Measurements from ENCODE around the gene TMEM91.

Gene TMEM91

GRCh38 chr19:41357746-41358145 is 18.6 kb upstream of the TMEM91 start:
- no peak overlapping the region for H2AFZ ChIP-seq (ENCODE audit: low read length)
- no peak for TF ChIP-seq CTCF (conservative IDR thresholded peaks at IDR 0.05; ENCODE audit: low read length)
- no peak for TF ChIP-seq EZH2phosphoT487 (IDR thresholded peaks at IDR 0.05; ENCODE audit: borderline replicate concordance)
- no peak overlapping the region for H3K9ac ChIP-seq (ENCODE audit: low read depth, low read length, poor library complexity, severe bottlenecking)
- no peaks in the 10 kb centered on the region for H3K9me3 ChIP-seq (ENCODE audit: insufficient read depth, low read depth, low read length)
- H3K36me3 ChIP-seq (ENCODE audit: insufficient read depth, low read length): no peaks in the 10 kb centered on the region
- H3K79me2 ChIP-seq (ENCODE audit: insufficient read depth, low read length): peaks cover 17% of the 10 kb centered on the region
- H3K4me2 ChIP-seq (ENCODE audit: low read depth, low read length, poor library complexity, severe bottlenecking): peak overlapping the region; percentile 13
- no peaks in the 10 kb centered on the region for H3F3A ChIP-seq (ENCODE audit: low read depth)
- H3K4me1 ChIP-seq (ENCODE audit: insufficient read depth, low read length, poor library complexity, severe bottlenecking): peaks cover 30% of the 10 kb centered on the region
- H3K27me3 ChIP-seq (ENCODE audit: insufficient read depth, low read length, poor library complexity, severe bottlenecking): no peaks in the 10 kb centered on the region
- H4K20me1 ChIP-seq (ENCODE audit: insufficient read depth, low read length, poor library complexity, severe bottlenecking): no peaks in the 10 kb centered on the region
- no peaks in the 10 kb centered on the region for H3K9me2 ChIP-seq (replicated peaks; ENCODE audit: low read depth, low read length)
- no peak overlapping the region for H3K4me3 ChIP-seq (ENCODE audit: low read length, poor library complexity, severe bottlenecking)

- no peak overlapping the region for H3K4me3 ChIP-seq (ENCODE audit: low read length, poor library complexity, severe bottlenecking)
- H3K9ac ChIP-seq (ENCODE audit: low read depth, low read length, poor library complexity, severe bottlenecking): no peak overlapping the region
- peaks cover 36% of the 10 kb centered on the region for H3K4me1 ChIP-seq (ENCODE audit: insufficient read depth, low read length, poor library complexity, severe bottlenecking)
- TF ChIP-seq EZH2phosphoT487 (IDR thresholded peaks at IDR 0.05; ENCODE audit: borderline replicate concordance): no peak
- no peak for TF ChIP-seq CTCF (conservative IDR thresholded peaks at IDR 0.05; ENCODE audit: low read length)
- H2AFZ ChIP-seq (ENCODE audit: low read length): no peak overlapping the region
- H3K36me3 ChIP-seq (ENCODE audit: insufficient read depth, low read length): no peaks in the 10 kb centered on the region
- H3F3A ChIP-seq (ENCODE audit: low read depth): no peaks in the 10 kb centered on the region
- peaks cover 9% of the 10 kb centered on the region for H3K79me2 ChIP-seq (ENCODE audit: insufficient read depth, low read length)
- no peaks in the 10 kb centered on the region for H3K9me3 ChIP-seq (ENCODE audit: insufficient read depth, low read depth, low read length)
- no peaks in the 10 kb centered on the region for H4K20me1 ChIP-seq (ENCODE audit: insufficient read depth, low read length, poor library complexity, severe bottlenecking)
- no peak overlapping the region for H3K4me2 ChIP-seq (ENCODE audit: low read depth, low read length, poor library complexity, severe bottlenecking)
- no peaks in the 10 kb centered on the region for H3K27me3 ChIP-seq (ENCODE audit: insufficient read depth, low read length, poor library complexity, severe bottlenecking)
- H3K9me2 ChIP-seq (replicated peaks; ENCODE audit: low read depth, low read length): no peaks in the 10 kb centered on the region
Observed at GRCh38 chr19:41359741-41360140, 16.6 kb upstream of the TMEM91 start.

- Histone ChIP-seq H3K9ac (ENCODE audit: low read depth, low read length, poor library complexity, severe bottlenecking) (no peak overlapping the region), H3K4me3 (ENCODE audit: low read length, poor library complexity, severe bottlenecking) (peak overlapping the region; percentile 84), H3K4me2 (ENCODE audit: low read depth, low read length, poor library complexity, severe bottlenecking) (peak overlapping the region; percentile 88), H3K4me1 (ENCODE audit: insufficient read depth, low read length, poor library complexity, severe bottlenecking) (peaks cover 27% of the 10 kb centered on the region), H3K36me3 (ENCODE audit: insufficient read depth, low read length) (no peaks in the 10 kb centered on the region), H4K20me1 (ENCODE audit: insufficient read depth, low read length, poor library complexity, severe bottlenecking) (no peaks in the 10 kb centered on the region), H3K79me2 (ENCODE audit: insufficient read depth, low read length) (peaks cover 21% of the 10 kb centered on the region), H3K9me3 (ENCODE audit: insufficient read depth, low read depth, low read length) (no peaks in the 10 kb centered on the region), H3K27me3 (ENCODE audit: insufficient read depth, low read length, poor library complexity, severe bottlenecking) (no peaks in the 10 kb centered on the region), H3K9me2 (replicated peaks; ENCODE audit: low read depth, low read length) (no peaks in the 10 kb centered on the region), H3F3A (ENCODE audit: low read depth) (no peaks in the 10 kb centered on the region), H2AFZ (ENCODE audit: low read length) (no peak overlapping the region)
- TF ChIP-seq EZH2phosphoT487 (IDR thresholded peaks at IDR 0.05; ENCODE audit: borderline replicate concordance): no peak
- TF ChIP-seq CTCF (conservative IDR thresholded peaks at IDR 0.05; ENCODE audit: low read length): no peak
Observed at GRCh38 chr19:41362143-41362847, 14.0 kb upstream of the TMEM91 start.

Measured in Loucy (cell line).